WTC11 (cell line): ENCODE results near the gene RASGRF2. TPM values are rescaled to one million over a fixed set of nuclear protein-coding genes. Genes with fewer than 3 reads are reported as not detected.

Source experiments
- ATAC-seq: fragments of 200-7000 bp; cut with Tn5 transposase; 2 replicates; pipeline ENCODE4 v1.10.0; 2021; ENCODE audit warnings: mild to moderate bottlenecking, moderate library complexity
- CTCF ChIA-PET: fragments of 300-600 bp; sonication (Branson Sonifier 250); formaldehyde crosslinking; loops from one replicate; lab custom pipeline; 2021; ENCODE audit warnings: antibody characterized with exemption; lab: Charles Lee
- POLR2A ChIA-PET: fragments of 350-600 bp; sonication (Branson Sonifier 250); formaldehyde crosslinking; loops from one replicate; lab custom pipeline; 2021; ENCODE audit warnings: antibody characterized with exemption; lab: Charles Lee
- DNase-seq: peaks from one replicate; pipeline ENCODE4 v3.0.0; 2021; ENCODE audit warnings: low spot score
- H3K27ac Mint-ChIP-seq: 2 replicates; pipeline ENCODE4 v1.8.0; 2021; ENCODE audit warnings: mixed read lengths
- H3K27me3 Mint-ChIP-seq: 2 replicates; pipeline ENCODE4 v1.8.0; 2021; ENCODE audit warnings: low read depth, mild to moderate bottlenecking, moderate library complexity, mixed read lengths
- H3K36me3 Mint-ChIP-seq: 2 replicates; pipeline ENCODE4 v1.8.0; 2021; ENCODE audit warnings: mixed read lengths
- H3K4me1 Mint-ChIP-seq: 2 replicates; pipeline ENCODE4 v1.8.0; 2022; ENCODE audit warnings: mixed read lengths
- H3K4me3 Mint-ChIP-seq: 2 replicates; pipeline ENCODE4 v1.8.0; 2021; ENCODE audit warnings: mild to moderate bottlenecking, moderate library complexity, mixed read lengths
- H3K9me3 Mint-ChIP-seq: 2 replicates; pipeline ENCODE4 v1.8.0; 2021; ENCODE audit warnings: mixed read lengths
- ATF1 ChIP-seq: sonication (generic); formaldehyde crosslinking; IDR thresholded peaks from 2 replicates; pipeline ENCODE4 v1.8.1; 2023; ENCODE audit warnings: mild to moderate bottlenecking, moderate library complexity, missing genetic modification reagents
- FOXJ3 ChIP-seq: sonication (generic); formaldehyde crosslinking; IDR thresholded peaks from 2 replicates; pipeline ENCODE4 v1.9.0; 2021; ENCODE audit warnings: missing genetic modification reagents, mild to moderate bottlenecking, borderline replicate concordance
- GTF2I ChIP-seq: fragments of 250-450 bp; sonication (Bioruptor Pico); conservative IDR thresholded peaks from 2 replicates; pipeline ENCODE4 v1.4.0; 2021; ENCODE audit warnings: mild to moderate bottlenecking
- JUN ChIP-seq: sonication (generic); formaldehyde crosslinking; IDR thresholded peaks from 2 replicates; pipeline ENCODE4 v1.8.0; 2023; ENCODE audit warnings: mild to moderate bottlenecking, missing genetic modification reagents
- KAT7 ChIP-seq: sonication (generic); formaldehyde crosslinking; IDR thresholded peaks from 2 replicates; pipeline ENCODE4 v1.8.1; 2023; ENCODE audit warnings: missing genetic modification reagents, mild to moderate bottlenecking, borderline replicate concordance
- NR2C2 ChIP-seq: sonication (generic); formaldehyde crosslinking; IDR thresholded peaks from 2 replicates; pipeline ENCODE4 v1.8.0; 2022; ENCODE audit warnings: mild to moderate bottlenecking, missing genetic modification reagents
- RELA ChIP-seq: sonication (generic); formaldehyde crosslinking; IDR thresholded peaks from 2 replicates; pipeline ENCODE4 v1.8.1; 2022; ENCODE audit warnings: missing genetic modification reagents, mild to moderate bottlenecking, borderline replicate concordance
- ZNF138 ChIP-seq: sonication (generic); formaldehyde crosslinking; conservative IDR thresholded peaks from 2 replicates; pipeline ENCODE4 v1.8.1; 2022; ENCODE audit warnings: mild to moderate bottlenecking, moderate library complexity, missing genetic modification reagents
- ZNF219 ChIP-seq: sonication (generic); formaldehyde crosslinking; IDR thresholded peaks from 2 replicates; pipeline ENCODE4 v1.8.0; 2023; ENCODE audit warnings: missing genetic modification reagents, mild to moderate bottlenecking, borderline replicate concordance
- total RNA-seq: library from RNA; stranded (reverse); gene quantifications from 3 replicates; pipeline ENCODE4 v1.2.3, GENCODE V29; 2021
- TF ChIP-seq, protein P1 (sequence below): sonication (generic); formaldehyde crosslinking; IDR thresholded peaks from 2 replicates; pipeline ENCODE4 v1.8.1; 2022; ENCODE audit warnings: mild to moderate bottlenecking, missing genetic modification reagents, moderate library complexity, borderline replicate concordance
- TF ChIP-seq, protein P2 (sequence below): fragments of 250-450 bp; sonication (Bioruptor Pico); IDR thresholded peaks from 2 replicates; pipeline ENCODE4 v1.9.0; 2021; ENCODE audit warnings: mild to moderate bottlenecking
- TF ChIP-seq, protein P3 (sequence below): sonication (generic); formaldehyde crosslinking; IDR thresholded peaks from 2 replicates; pipeline ENCODE4 v1.8.1; 2022; ENCODE audit warnings: low read depth, mild to moderate bottlenecking, moderate library complexity, missing genetic modification reagents, borderline replicate concordance
- TF ChIP-seq, protein P4 (sequence below): fragments of 250-450 bp; sonication (Bioruptor Pico); IDR thresholded peaks from 2 replicates; pipeline ENCODE4 v2.1.2; 2022; ENCODE audit warnings: mild to moderate bottlenecking, moderate library complexity
- TF ChIP-seq, protein P5 (sequence below): fragments of 250-450 bp; sonication (Bioruptor Pico); IDR thresholded peaks from 2 replicates; pipeline ENCODE4 v1.9.0; 2021; ENCODE audit warnings: mild to moderate bottlenecking
- TF ChIP-seq, protein P6 (sequence below): sonication (generic); formaldehyde crosslinking; IDR thresholded peaks from 2 replicates; pipeline ENCODE4 v1.8.1; 2023; ENCODE audit warnings: mild to moderate bottlenecking, missing genetic modification reagents, moderate library complexity
- TF ChIP-seq, protein P7 (sequence below): fragments of 200-600 bp; IDR thresholded peaks from 2 replicates; pipeline ENCODE4 v1.8.0; 2022; ENCODE audit warnings: antibody characterized with exemption
- TF ChIP-seq, protein P8 (sequence below): sonication (generic); formaldehyde crosslinking; IDR thresholded peaks from 2 replicates; pipeline ENCODE4 v1.8.1; 2022; ENCODE audit warnings: missing genetic modification reagents, borderline replicate concordance

RASGRF2 gene
- total RNA-seq, 1 experiment from 2014 or later, result 17.6 TPM

DNA sequence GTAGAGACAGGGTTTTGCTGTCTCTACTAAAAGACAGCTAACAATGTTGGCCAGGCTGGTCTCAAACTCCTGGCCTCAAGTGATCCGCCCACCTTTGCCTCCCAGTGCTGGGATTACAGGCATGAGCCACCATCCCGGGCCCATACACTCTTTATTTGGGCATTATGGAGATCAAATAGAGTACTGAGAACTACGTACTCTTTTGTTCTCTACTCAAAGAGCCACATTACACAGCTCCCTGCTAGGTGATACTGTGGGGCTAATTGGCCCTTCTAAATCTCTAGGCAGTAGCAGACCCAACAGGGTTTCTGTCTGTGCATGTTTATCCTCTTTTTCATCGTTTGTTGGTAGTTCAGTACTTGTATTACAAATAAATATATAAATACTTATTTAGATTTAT is 289.1 kb downstream of the RASGRF2 start:
- no peak for DNase-seq
- Mint-ChIP-seq H3K27ac (no peak overlapping the region), H3K4me3 (no peak overlapping the region), H3K27me3 (no peaks in the 10 kb centered on the region), H3K4me1 (peaks cover 33% of the 10 kb centered on the region), H3K36me3 (peaks cover 3% of the 10 kb centered on the region; the same call in 1 of the 2 replicates)
- ATAC-seq, result peak; percentile 44
- POLR2A ChIA-PET, result interaction anchor here (0.7 kb wide), 1 partner anchor 29 kb away, joined by 3 read pairs; no protein-coding TSS in a partner anchor
- TF ChIP-seq RELA (no peak), KAT7 (no peak), ATF1 (CRISPR knock-in tag) (no peak)
- TF ChIP-seq, all 79 proteins: peak for 0
- CTCF ChIA-PET, result no interaction called here
- H3K9me3 Mint-ChIP-seq, result no peaks in the 10 kb centered on the region

DNA sequence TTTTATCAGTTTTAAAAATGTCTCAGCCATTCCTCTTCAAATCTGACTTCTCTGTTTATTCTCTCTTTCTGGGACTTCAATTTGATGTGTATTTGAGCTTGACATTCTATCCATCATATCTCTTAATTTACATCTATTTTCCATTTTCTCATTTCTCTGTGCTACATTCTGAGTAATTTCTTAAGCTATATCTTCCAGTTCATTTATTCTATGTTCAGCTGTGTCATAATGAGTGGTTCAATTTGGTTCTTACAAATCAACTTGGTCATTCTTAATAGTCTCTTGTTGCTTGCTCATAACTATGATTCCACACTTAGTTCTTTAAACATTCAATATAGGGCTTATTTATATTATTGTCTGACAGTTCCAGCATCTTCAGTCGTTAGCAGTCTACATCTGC is 289.8 kb downstream of the RASGRF2 start:
- peaks cover 6% of the 10 kb centered on the region; the same call in 1 of the 2 replicates for H3K36me3 Mint-ChIP-seq
- POLR2A ChIA-PET, result no interaction called here
- H3K27ac Mint-ChIP-seq, result no peak overlapping the region
- CTCF ChIA-PET, result no interaction called here
- H3K4me1 Mint-ChIP-seq, result peaks cover 36% of the 10 kb centered on the region
- no peaks in the 10 kb centered on the region for H3K27me3 Mint-ChIP-seq
- H3K4me3 Mint-ChIP-seq, result no peak overlapping the region
- DNase-seq (no peak), ATAC-seq (no peak)
- TF ChIP-seq ZNF219 (CRISPR knock-in tag) (no peak), FOXJ3 (no peak), NR2C2 (CRISPR knock-in tag) (no peak), GTF2I (CRISPR knock-in tag) (no peak)
- TF ChIP-seq, protein P1, sequence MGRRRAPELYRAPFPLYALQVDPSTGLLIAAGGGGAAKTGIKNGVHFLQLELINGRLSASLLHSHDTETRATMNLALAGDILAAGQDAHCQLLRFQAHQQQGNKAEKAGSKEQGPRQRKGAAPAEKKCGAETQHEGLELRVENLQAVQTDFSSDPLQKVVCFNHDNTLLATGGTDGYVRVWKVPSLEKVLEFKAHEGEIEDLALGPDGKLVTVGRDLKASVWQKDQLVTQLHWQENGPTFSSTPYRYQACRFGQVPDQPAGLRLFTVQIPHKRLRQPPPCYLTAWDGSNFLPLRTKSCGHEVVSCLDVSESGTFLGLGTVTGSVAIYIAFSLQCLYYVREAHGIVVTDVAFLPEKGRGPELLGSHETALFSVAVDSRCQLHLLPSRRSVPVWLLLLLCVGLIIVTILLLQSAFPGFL (CRISPR knock-in tag), result no peak
- TF ChIP-seq, protein P2, sequence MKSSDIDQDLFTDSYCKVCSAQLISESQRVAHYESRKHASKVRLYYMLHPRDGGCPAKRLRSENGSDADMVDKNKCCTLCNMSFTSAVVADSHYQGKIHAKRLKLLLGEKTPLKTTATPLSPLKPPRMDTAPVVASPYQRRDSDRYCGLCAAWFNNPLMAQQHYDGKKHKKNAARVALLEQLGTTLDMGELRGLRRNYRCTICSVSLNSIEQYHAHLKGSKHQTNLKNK, result no peak
- TF ChIP-seq, protein P3, sequence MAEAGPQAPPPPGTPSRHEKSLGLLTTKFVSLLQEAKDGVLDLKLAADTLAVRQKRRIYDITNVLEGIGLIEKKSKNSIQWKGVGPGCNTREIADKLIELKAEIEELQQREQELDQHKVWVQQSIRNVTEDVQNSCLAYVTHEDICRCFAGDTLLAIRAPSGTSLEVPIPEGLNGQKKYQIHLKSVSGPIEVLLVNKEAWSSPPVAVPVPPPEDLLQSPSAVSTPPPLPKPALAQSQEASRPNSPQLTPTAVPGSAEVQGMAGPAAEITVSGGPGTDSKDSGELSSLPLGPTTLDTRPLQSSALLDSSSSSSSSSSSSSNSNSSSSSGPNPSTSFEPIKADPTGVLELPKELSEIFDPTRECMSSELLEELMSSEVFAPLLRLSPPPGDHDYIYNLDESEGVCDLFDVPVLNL (CRISPR knock-in tag), result no peak
- TF ChIP-seq, protein P4, sequence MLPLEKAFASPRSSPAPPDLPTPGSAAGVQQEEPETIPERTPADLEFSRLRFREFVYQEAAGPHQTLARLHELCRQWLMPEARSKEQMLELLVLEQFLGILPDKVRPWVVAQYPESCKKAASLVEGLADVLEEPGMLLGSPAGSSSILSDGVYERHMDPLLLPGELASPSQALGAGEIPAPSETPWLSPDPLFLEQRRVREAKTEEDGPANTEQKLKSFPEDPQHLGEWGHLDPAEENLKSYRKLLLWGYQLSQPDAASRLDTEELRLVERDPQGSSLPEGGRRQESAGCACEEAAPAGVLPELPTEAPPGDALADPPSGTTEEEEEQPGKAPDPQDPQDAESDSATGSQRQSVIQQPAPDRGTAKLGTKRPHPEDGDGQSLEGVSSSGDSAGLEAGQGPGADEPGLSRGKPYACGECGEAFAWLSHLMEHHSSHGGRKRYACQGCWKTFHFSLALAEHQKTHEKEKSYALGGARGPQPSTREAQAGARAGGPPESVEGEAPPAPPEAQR, result no peak
- H3K9me3 Mint-ChIP-seq, result no peaks in the 10 kb centered on the region

DNA sequence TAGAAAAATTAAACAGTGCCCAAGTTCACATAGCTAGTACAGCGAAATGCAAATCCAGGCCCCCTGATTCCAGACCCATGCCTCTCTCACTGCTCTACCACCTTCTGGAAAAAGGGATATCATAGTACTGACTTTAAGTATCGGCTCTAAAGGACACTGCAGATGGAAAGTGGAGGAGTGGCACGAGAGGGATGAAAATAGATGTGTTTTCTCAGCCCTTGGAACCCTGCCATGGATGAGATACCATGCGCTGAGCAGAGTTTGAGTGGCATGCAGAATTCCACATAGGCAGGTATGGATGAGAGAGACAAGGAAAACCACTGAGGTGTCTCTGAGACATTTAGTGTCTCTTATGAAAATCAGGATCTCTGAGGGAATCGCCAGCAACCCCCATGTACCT is 291.8 kb downstream of the RASGRF2 start:
- peaks cover 30% of the 10 kb centered on the region for H3K4me1 Mint-ChIP-seq
- no peak for ATAC-seq
- TF ChIP-seq, protein P5, sequence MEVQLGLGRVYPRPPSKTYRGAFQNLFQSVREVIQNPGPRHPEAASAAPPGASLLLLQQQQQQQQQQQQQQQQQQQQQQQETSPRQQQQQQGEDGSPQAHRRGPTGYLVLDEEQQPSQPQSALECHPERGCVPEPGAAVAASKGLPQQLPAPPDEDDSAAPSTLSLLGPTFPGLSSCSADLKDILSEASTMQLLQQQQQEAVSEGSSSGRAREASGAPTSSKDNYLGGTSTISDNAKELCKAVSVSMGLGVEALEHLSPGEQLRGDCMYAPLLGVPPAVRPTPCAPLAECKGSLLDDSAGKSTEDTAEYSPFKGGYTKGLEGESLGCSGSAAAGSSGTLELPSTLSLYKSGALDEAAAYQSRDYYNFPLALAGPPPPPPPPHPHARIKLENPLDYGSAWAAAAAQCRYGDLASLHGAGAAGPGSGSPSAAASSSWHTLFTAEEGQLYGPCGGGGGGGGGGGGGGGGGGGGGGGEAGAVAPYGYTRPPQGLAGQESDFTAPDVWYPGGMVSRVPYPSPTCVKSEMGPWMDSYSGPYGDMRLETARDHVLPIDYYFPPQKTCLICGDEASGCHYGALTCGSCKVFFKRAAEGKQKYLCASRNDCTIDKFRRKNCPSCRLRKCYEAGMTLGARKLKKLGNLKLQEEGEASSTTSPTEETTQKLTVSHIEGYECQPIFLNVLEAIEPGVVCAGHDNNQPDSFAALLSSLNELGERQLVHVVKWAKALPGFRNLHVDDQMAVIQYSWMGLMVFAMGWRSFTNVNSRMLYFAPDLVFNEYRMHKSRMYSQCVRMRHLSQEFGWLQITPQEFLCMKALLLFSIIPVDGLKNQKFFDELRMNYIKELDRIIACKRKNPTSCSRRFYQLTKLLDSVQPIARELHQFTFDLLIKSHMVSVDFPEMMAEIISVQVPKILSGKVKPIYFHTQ (CRISPR knock-in tag), result no peak
- TF ChIP-seq, protein P6, sequence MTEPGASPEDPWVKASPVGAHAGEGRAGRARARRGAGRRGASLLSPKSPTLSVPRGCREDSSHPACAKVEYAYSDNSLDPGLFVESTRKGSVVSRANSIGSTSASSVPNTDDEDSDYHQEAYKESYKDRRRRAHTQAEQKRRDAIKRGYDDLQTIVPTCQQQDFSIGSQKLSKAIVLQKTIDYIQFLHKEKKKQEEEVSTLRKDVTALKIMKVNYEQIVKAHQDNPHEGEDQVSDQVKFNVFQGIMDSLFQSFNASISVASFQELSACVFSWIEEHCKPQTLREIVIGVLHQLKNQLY, result no peak
- TF ChIP-seq FOXJ3, result no peak
- no peak for TF ChIP-seq ZNF138 (CRISPR knock-in tag)
- no peak for TF ChIP-seq JUN (CRISPR knock-in tag)
- TF ChIP-seq, protein P7, sequence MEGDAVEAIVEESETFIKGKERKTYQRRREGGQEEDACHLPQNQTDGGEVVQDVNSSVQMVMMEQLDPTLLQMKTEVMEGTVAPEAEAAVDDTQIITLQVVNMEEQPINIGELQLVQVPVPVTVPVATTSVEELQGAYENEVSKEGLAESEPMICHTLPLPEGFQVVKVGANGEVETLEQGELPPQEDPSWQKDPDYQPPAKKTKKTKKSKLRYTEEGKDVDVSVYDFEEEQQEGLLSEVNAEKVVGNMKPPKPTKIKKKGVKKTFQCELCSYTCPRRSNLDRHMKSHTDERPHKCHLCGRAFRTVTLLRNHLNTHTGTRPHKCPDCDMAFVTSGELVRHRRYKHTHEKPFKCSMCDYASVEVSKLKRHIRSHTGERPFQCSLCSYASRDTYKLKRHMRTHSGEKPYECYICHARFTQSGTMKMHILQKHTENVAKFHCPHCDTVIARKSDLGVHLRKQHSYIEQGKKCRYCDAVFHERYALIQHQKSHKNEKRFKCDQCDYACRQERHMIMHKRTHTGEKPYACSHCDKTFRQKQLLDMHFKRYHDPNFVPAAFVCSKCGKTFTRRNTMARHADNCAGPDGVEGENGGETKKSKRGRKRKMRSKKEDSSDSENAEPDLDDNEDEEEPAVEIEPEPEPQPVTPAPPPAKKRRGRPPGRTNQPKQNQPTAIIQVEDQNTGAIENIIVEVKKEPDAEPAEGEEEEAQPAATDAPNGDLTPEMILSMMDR, result no peak
- TF ChIP-seq, protein P8, sequence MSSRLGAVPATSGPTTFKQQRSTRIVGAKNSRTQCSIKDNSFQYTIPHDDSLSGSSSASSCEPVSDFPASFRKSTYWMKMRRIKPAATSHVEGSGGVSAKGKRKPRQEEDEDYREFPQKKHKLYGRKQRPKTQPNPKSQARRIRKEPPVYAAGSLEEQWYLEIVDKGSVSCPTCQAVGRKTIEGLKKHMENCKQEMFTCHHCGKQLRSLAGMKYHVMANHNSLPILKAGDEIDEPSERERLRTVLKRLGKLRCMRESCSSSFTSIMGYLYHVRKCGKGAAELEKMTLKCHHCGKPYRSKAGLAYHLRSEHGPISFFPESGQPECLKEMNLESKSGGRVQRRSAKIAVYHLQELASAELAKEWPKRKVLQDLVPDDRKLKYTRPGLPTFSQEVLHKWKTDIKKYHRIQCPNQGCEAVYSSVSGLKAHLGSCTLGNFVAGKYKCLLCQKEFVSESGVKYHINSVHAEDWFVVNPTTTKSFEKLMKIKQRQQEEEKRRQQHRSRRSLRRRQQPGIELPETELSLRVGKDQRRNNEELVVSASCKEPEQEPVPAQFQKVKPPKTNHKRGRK (CRISPR knock-in tag), result no peak
- TF ChIP-seq, all 79 proteins: peak for 0
- H3K27me3 Mint-ChIP-seq, result no peaks in the 10 kb centered on the region
- DNase-seq, result no peak
- CTCF ChIA-PET, result no interaction called here
- POLR2A ChIA-PET, result no interaction called here
- no peaks in the 10 kb centered on the region for H3K9me3 Mint-ChIP-seq
- no peak overlapping the region for H3K4me3 Mint-ChIP-seq
- peaks cover 6% of the 10 kb centered on the region; the same call in 1 of the 2 replicates for H3K36me3 Mint-ChIP-seq
- no peak overlapping the region for H3K27ac Mint-ChIP-seq
